Testis (tissue), 2 donors: ENCODE results near the gene HMG20B.

Source experiments
- CTCF ChIP-seq, 3 experiments: fragments of 450-650 bp in 2 of 3; fragments of 200-600 bp in 1 of 3; sonication (generic) in 1 of 3; IDR thresholded peaks; one replicate each; pipeline ENCODE4 v1.5.1; 2016 to 2019; ENCODE audit warnings: antibody characterized with exemption in 3 of 3, mild to moderate bottlenecking in 2 of 3, moderate library complexity in 1 of 3
- POLR2A ChIP-seq: fragments of 450-650 bp; IDR thresholded peaks from one replicate; pipeline ENCODE4 v1.6.1; 2017; ENCODE audit warnings: antibody characterized with exemption, mild to moderate bottlenecking, moderate library complexity

- TF ChIP-seq POLR2A (no peak), CTCF (IDR thresholded peaks at IDR 0.05) (no peak)
These were observed 35.4 kb downstream of the HMG20B start for GRCh38 chr19:3608079-3608641.
